SK-N-SH treated with all-trans-retinoic acid at 6 μM for 48 hours (cell line): Measurements from ENCODE around the gene LRRC7.
"Not testable (repeated sequence)": the region's sequence is repeated elsewhere in the genome, so short reads cannot be mapped to it uniquely, and the experiment has no call there.

Experiments
- ATAC-seq: fragments of 200-7000 bp; cut with Tn5 transposase; 3 replicates; pipeline ENCODE4 v1.9.1; 2020; ENCODE audit warnings: mild to moderate bottlenecking, moderate library complexity
- ARNTL ChIP-seq: fragments of 450-650 bp; formaldehyde crosslinking; IDR thresholded peaks from 2 replicates; pipeline ENCODE4 v1.5.0; 2020; ENCODE audit warnings: low read depth, mild to moderate bottlenecking, moderate library complexity, borderline replicate concordance
- BACH2 ChIP-seq: fragments of 250-450 bp; sonication (Bioruptor Pico); IDR thresholded peaks from 2 replicates; pipeline ENCODE4 v1.9.0; 2021; ENCODE audit warnings: mild to moderate bottlenecking, borderline replicate concordance
- CSDC2 ChIP-seq: fragments of 250-450 bp; sonication (Bioruptor Pico); IDR thresholded peaks from 2 replicates; pipeline ENCODE4 v1.5.0; 2020; ENCODE audit warnings: mild to moderate bottlenecking, moderate library complexity
- ESRRG ChIP-seq: fragments of 250-450 bp; sonication (Bioruptor Pico); IDR thresholded peaks from 2 replicates; pipeline ENCODE4 v1.6.1; 2021; ENCODE audit warnings: mild to moderate bottlenecking
- GLIS3 ChIP-seq: fragments of 250-450 bp; sonication (Bioruptor Pico); IDR thresholded peaks from 2 replicates; pipeline ENCODE4 v1.5.0; 2020; ENCODE audit warnings: mild to moderate bottlenecking, moderate library complexity
- ISL1 ChIP-seq: fragments of 250-450 bp; sonication (Bioruptor Pico); IDR thresholded peaks from 2 replicates; pipeline ENCODE4 v2.1.2; 2022; ENCODE audit warnings: mild to moderate bottlenecking, moderate library complexity
- PPARA ChIP-seq: fragments of 250-450 bp; sonication (Bioruptor Pico); IDR thresholded peaks from 2 replicates; pipeline ENCODE4 v1.5.0; 2020; ENCODE audit warnings: mild to moderate bottlenecking, borderline replicate concordance
- SNAI2 ChIP-seq: fragments of 250-450 bp; sonication (Bioruptor Pico); IDR thresholded peaks from 2 replicates; pipeline ENCODE4 v1.5.0; 2020; ENCODE audit warnings: mild to moderate bottlenecking, moderate library complexity
- TOX ChIP-seq: fragments of 250-450 bp; sonication (Bioruptor Pico); IDR thresholded peaks from 2 replicates; pipeline ENCODE4 v1.8.0; 2021; ENCODE audit warnings: mild to moderate bottlenecking, moderate library complexity, borderline replicate concordance
- ZC3H10 ChIP-seq: fragments of 250-450 bp; sonication (Bioruptor Pico); IDR thresholded peaks from 2 replicates; pipeline ENCODE4 v1.5.1; 2021; ENCODE audit warnings: mild to moderate bottlenecking, moderate library complexity
- ZFP3 ChIP-seq: fragments of 250-450 bp; sonication (Bioruptor Pico); IDR thresholded peaks from 2 replicates; pipeline ENCODE4 v1.5.0; 2020; ENCODE audit warnings: mild to moderate bottlenecking, moderate library complexity
- ZFP30 ChIP-seq: fragments of 450-650 bp; formaldehyde crosslinking; IDR thresholded peaks from 2 replicates; pipeline ENCODE4 v1.5.0; 2022; ENCODE audit warnings: mild to moderate bottlenecking, moderate library complexity
- ZNF565 ChIP-seq: fragments of 450-650 bp; formaldehyde crosslinking; conservative IDR thresholded peaks from 2 replicates; pipeline ENCODE4 v1.5.0; 2020; ENCODE audit warnings: low read depth, mild to moderate bottlenecking, moderate library complexity
- ZNF70 ChIP-seq: fragments of 450-650 bp; formaldehyde crosslinking; IDR thresholded peaks from 2 replicates; pipeline ENCODE4 v1.5.0; 2020; ENCODE audit warnings: mild to moderate bottlenecking, moderate library complexity
- ZNF8 ChIP-seq: fragments of 450-650 bp; formaldehyde crosslinking; IDR thresholded peaks from 2 replicates; pipeline ENCODE4 v1.5.0; 2020; ENCODE audit warnings: mild to moderate bottlenecking, moderate library complexity
- TF ChIP-seq, protein P1 (sequence below): fragments of 250-450 bp; sonication (Bioruptor Pico); IDR thresholded peaks from 2 replicates; pipeline ENCODE4 v1.5.1; 2020; ENCODE audit warnings: low read depth, mild to moderate bottlenecking, moderate library complexity
- TF ChIP-seq, protein P2 (sequence below): fragments of 250-450 bp; sonication (Bioruptor Pico); IDR thresholded peaks from 2 replicates; pipeline ENCODE4 v1.8.0; 2021; ENCODE audit warnings: low read depth, mild to moderate bottlenecking, moderate library complexity, borderline replicate concordance
- TF ChIP-seq, protein P3 (sequence below): fragments of 250-450 bp; sonication (Bioruptor Pico); IDR thresholded peaks from 2 replicates; pipeline ENCODE4 v1.8.0; 2020; ENCODE audit warnings: mild to moderate bottlenecking, moderate library complexity, borderline replicate concordance
- TF ChIP-seq, protein P4 (sequence below): fragments of 250-450 bp; sonication (Bioruptor Pico); IDR thresholded peaks from 2 replicates; pipeline ENCODE4 v1.5.1; 2021; ENCODE audit warnings: mild to moderate bottlenecking, moderate library complexity
- TF ChIP-seq, protein P5 (sequence below): fragments of 250-450 bp; sonication (Bioruptor Pico); IDR thresholded peaks from 2 replicates; pipeline ENCODE4 v1.5.0; 2020; ENCODE audit warnings: mild to moderate bottlenecking, moderate library complexity

LRRC7 gene

DNA sequence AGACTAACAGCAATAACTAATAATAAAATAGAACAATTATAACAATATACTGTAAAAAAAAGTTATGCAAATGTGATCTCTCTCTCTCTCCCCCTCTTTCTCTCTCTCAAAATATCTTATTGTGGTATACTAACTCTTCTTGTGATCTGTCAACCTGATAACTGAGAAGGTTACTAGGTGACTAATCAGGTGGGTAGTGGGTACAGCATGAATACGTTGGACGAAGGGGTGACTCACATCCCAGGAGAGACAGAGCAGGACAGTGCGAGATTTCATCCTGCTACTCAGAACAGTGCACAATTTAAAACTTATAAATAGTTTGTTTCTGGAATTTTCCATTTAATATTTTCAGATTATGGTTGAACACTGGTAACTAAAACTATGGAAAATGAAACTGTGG is 380.1 kb downstream of the LRRC7 start:
- no peak for TF ChIP-seq PPARA (CRISPR knock-in tag)
- no peak for TF ChIP-seq SNAI2 (CRISPR knock-in tag)
- TF ChIP-seq ZNF565 (CRISPR knock-in tag): no peak
- TF ChIP-seq ZFP30 (CRISPR knock-in tag): no peak
- TF ChIP-seq TOX (CRISPR knock-in tag): no peak
- TF ChIP-seq, protein P1, sequence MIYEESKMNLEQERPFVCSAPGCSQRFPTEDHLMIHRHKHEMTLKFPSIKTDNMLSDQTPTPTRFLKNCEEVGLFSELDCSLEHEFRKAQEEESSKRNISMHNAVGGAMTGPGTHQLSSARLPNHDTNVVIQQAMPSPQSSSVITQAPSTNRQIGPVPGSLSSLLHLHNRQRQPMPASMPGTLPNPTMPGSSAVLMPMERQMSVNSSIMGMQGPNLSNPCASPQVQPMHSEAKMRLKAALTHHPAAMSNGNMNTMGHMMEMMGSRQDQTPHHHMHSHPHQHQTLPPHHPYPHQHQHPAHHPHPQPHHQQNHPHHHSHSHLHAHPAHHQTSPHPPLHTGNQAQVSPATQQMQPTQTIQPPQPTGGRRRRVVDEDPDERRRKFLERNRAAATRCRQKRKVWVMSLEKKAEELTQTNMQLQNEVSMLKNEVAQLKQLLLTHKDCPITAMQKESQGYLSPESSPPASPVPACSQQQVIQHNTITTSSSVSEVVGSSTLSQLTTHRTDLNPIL (CRISPR knock-in tag): no peak
- TF ChIP-seq CSDC2 (CRISPR knock-in tag): no peak
- no peak for TF ChIP-seq ZNF70 (CRISPR knock-in tag)
- TF ChIP-seq ZFP3: no peak
- TF ChIP-seq ISL1 (CRISPR knock-in tag): no peak
- no peak for TF ChIP-seq ZC3H10
- no peak for TF ChIP-seq ZNF8 (CRISPR knock-in tag)
- TF ChIP-seq, protein P2, sequence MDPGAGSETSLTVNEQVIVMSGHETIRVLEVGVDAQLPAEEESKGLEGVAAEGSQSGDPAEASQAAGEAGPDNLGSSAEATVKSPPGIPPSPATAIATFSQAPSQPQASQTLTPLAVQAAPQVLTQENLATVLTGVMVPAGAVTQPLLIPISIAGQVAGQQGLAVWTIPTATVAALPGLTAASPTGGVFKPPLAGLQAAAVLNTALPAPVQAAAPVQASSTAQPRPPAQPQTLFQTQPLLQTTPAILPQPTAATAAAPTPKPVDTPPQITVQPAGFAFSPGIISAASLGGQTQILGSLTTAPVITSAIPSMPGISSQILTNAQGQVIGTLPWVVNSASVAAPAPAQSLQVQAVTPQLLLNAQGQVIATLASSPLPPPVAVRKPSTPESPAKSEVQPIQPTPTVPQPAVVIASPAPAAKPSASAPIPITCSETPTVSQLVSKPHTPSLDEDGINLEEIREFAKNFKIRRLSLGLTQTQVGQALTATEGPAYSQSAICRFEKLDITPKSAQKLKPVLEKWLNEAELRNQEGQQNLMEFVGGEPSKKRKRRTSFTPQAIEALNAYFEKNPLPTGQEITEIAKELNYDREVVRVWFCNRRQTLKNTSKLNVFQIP (CRISPR knock-in tag): no peak
- TF ChIP-seq GLIS3 (CRISPR knock-in tag): no peak
- TF ChIP-seq, protein P3, sequence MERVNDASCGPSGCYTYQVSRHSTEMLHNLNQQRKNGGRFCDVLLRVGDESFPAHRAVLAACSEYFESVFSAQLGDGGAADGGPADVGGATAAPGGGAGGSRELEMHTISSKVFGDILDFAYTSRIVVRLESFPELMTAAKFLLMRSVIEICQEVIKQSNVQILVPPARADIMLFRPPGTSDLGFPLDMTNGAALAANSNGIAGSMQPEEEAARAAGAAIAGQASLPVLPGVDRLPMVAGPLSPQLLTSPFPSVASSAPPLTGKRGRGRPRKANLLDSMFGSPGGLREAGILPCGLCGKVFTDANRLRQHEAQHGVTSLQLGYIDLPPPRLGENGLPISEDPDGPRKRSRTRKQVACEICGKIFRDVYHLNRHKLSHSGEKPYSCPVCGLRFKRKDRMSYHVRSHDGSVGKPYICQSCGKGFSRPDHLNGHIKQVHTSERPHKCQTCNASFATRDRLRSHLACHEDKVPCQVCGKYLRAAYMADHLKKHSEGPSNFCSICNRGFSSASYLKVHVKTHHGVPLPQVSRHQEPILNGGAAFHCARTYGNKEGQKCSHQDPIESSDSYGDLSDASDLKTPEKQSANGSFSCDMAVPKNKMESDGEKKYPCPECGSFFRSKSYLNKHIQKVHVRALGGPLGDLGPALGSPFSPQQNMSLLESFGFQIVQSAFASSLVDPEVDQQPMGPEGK (CRISPR knock-in tag): no peak
- no peak for TF ChIP-seq BACH2 (CRISPR knock-in tag)

DNA sequence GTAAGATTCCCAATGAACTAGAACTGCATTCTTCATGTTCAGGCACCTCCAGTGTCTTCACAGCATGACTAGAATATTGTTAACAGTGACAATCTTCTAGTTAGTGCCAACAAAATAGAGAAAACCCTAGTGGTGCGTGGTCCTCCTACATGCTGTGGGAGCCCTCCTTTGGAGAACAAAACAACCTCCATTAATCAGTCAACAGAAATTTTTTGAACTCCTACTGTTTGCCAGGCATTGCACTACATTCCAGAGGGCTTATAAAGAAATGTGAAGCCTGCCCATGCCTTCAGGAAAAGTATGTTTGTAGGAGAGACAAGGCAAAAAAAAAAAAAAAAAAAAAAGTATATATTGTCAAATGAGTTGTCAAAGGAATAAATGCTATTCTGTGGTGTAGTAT is 385.0 kb downstream of the LRRC7 start:
- no peak for ATAC-seq

More for the DNA sequence above, 380.1 kb downstream of the LRRC7 start:
- peak; percentile 83 for ATAC-seq

DNA sequence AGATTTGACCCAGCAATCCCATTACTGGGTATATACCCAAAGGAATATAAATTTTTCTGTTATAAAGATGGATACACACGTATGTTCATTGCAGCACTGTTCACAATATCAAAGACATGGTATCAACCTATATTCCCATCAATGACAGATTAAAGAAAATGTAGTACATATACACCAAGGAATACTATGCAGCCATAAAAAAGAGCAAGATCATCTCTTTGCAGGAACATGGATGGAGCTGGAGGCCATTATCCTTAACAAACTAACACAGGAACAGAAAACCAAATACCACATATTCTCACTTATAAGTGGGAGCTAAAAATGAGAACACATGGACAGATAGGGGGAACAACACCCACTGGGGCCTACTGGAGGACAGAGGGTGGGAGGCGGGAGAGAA is 394.7 kb downstream of the LRRC7 start:
- not testable (repeated sequence) for ATAC-seq

More for the DNA sequence above, 385.0 kb downstream of the LRRC7 start:
- no peak for TF ChIP-seq ISL1 (CRISPR knock-in tag)
- TF ChIP-seq, protein P4, sequence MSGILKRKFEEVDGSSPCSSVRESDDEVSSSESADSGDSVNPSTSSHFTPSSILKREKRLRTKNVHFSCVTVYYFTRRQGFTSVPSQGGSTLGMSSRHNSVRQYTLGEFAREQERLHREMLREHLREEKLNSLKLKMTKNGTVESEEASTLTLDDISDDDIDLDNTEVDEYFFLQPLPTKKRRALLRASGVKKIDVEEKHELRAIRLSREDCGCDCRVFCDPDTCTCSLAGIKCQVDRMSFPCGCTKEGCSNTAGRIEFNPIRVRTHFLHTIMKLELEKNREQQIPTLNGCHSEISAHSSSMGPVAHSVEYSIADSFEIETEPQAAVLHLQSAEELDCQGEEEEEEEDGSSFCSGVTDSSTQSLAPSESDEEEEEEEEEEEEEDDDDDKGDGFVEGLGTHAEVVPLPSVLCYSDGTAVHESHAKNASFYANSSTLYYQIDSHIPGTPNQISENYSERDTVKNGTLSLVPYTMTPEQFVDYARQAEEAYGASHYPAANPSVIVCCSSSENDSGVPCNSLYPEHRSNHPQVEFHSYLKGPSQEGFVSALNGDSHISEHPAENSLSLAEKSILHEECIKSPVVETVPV (CRISPR knock-in tag): no peak
- TF ChIP-seq, protein P3 (CRISPR knock-in tag): no peak
- TF ChIP-seq ZNF70 (CRISPR knock-in tag): no peak
- TF ChIP-seq, protein P2 (CRISPR knock-in tag): no peak
- no peak for TF ChIP-seq ZFP3
- TF ChIP-seq ARNTL (CRISPR knock-in tag): no peak
- no peak for TF ChIP-seq ZC3H10
- no peak for TF ChIP-seq CSDC2 (CRISPR knock-in tag)
- TF ChIP-seq, protein P5, sequence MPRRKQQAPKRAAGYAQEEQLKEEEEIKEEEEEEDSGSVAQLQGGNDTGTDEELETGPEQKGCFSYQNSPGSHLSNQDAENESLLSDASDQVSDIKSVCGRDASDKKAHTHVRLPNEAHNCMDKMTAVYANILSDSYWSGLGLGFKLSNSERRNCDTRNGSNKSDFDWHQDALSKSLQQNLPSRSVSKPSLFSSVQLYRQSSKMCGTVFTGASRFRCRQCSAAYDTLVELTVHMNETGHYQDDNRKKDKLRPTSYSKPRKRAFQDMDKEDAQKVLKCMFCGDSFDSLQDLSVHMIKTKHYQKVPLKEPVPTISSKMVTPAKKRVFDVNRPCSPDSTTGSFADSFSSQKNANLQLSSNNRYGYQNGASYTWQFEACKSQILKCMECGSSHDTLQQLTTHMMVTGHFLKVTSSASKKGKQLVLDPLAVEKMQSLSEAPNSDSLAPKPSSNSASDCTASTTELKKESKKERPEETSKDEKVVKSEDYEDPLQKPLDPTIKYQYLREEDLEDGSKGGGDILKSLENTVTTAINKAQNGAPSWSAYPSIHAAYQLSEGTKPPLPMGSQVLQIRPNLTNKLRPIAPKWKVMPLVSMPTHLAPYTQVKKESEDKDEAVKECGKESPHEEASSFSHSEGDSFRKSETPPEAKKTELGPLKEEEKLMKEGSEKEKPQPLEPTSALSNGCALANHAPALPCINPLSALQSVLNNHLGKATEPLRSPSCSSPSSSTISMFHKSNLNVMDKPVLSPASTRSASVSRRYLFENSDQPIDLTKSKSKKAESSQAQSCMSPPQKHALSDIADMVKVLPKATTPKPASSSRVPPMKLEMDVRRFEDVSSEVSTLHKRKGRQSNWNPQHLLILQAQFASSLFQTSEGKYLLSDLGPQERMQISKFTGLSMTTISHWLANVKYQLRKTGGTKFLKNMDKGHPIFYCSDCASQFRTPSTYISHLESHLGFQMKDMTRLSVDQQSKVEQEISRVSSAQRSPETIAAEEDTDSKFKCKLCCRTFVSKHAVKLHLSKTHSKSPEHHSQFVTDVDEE (CRISPR knock-in tag): no peak
- no peak for TF ChIP-seq SNAI2 (CRISPR knock-in tag)
- TF ChIP-seq ESRRG (CRISPR knock-in tag): no peak
- TF ChIP-seq ZNF565 (CRISPR knock-in tag): no peak
- TF ChIP-seq, all 23 proteins: peak for 0
